NT2/D1 (cell line): ENCODE results near the gene MUC5AC.

Source experiments
- SUZ12 ChIP-seq: IDR thresholded peaks from 2 replicates; pipeline ENCODE4 v1.6.1; 2011; ENCODE audit not compliant: insufficient read length, insufficient read depth; ENCODE audit errors: extremely low read depth
- YY1 ChIP-seq: IDR thresholded peaks from 2 replicates; pipeline ENCODE4 v1.6.1; 2011; ENCODE audit not compliant: insufficient read length, insufficient read depth

DNA sequence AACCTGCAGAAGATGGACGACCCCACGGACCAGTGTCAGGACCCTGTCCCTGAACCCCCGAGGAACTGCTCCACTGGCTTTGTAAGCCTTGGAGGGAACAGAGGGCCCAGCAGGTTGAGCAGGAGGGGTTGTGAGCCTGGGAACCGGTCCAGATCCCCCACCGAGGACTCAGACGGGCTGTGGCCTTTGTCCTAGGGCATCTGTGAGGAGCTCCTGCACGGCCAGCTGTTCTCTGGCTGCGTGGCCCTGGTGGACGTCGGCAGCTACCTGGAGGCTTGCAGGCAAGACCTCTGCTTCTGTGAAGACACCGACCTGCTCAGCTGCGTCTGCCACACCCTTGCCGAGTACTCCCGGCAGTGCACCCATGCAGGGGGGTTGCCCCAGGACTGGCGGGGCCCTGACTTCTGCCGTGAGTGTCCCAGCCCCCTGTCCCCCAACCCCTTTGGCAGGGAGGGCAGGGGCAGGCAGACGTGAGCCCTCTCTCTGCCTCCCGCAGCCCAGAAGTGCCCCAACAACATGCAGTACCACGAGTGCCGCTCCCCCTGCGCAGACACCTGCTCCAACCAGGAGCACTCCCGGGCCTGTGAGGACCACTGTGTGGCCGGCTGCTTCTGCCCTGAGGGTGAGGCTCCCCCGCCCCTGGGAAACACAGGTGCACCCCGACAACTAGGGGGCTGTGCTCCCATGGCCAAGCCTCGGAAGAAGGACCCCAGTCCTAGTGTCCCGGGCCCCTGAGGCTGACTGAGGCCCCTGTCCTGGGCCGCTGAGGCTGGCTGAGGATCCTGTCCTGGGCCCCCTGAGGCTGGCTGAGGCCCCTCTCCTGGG lies 6.4 kb downstream of the MUC5AC start:
- TF ChIP-seq SUZ12: no peak
- TF ChIP-seq YY1: no peak
